ENCODE measurements around the gene MAPK10.

GRCh38 chr4:86280246-86280645 is 79.6 kb downstream of the MAPK10 start:
- TF ChIP-seq CTCF (IDR thresholded peaks at IDR 0.05 in 4 of 5, conservative IDR thresholded peaks at IDR 0.05 in 1 of 5) (no peak), POLR2A (IDR thresholded peaks at IDR 0.05) (no peak)
